GM23338 (cell line): ENCODE measurements around the gene FAM81A. TPM values are rescaled to one million over a fixed set of nuclear protein-coding genes. Genes with fewer than 3 reads are reported as not detected.

Experiments used
- CREB1 ChIP-seq: fragments of 250-450 bp; sonication (Bioruptor Pico); IDR thresholded peaks from 2 replicates; pipeline ENCODE4 v1.5.0; 2020; ENCODE audit warnings: low read depth, mild to moderate bottlenecking, moderate library complexity
- NANOG ChIP-seq: IDR thresholded peaks from 2 replicates; pipeline ENCODE4 v1.6.1; 2016; ENCODE audit warnings: antibody characterized with exemption, borderline replicate concordance
- STAT1 ChIP-seq: IDR thresholded peaks from one replicate; pipeline ENCODE4 v1.6.1; 2016; ENCODE audit warnings: antibody characterized with exemption; ENCODE audit not compliant: unreplicated experiment
- ZNF114 ChIP-seq: fragments of 250-450 bp; sonication (Bioruptor Pico); IDR thresholded peaks from 2 replicates; pipeline ENCODE4 v1.5.0; 2020; ENCODE audit warnings: mild to moderate bottlenecking, moderate library complexity
- ZNF462 ChIP-seq: fragments of 250-450 bp; sonication (Bioruptor Pico); IDR thresholded peaks from 2 replicates; pipeline ENCODE4 v1.5.0; 2020; ENCODE audit warnings: mild to moderate bottlenecking, moderate library complexity
- polyA plus RNA-seq: library from polyadenylated mRNA; unstranded; fragments of >200 nt; fragmentation: Nextera tagmentation; extraction: Ambion mirVana; gene quantifications from 2 replicates; pipeline ENCODE4 v1.2.1, GENCODE V29; 2016
- total RNA-seq: library from RNA; depleted of rRNA; stranded (reverse); fragments of >200 nt; shearing (Covaris generic); gene quantifications from 2 replicates; pipeline ENCODE4 v1.2.3, GENCODE V29; 2014
- TF ChIP-seq, protein P1 (sequence below): IDR thresholded peaks from 2 replicates; pipeline ENCODE4 v1.6.1; 2016; ENCODE audit warnings: antibody characterized with exemption
- TF ChIP-seq, protein P2 (sequence below): IDR thresholded peaks from one replicate; pipeline ENCODE4 v1.6.1; 2018; ENCODE audit warnings: antibody characterized with exemption; ENCODE audit not compliant: unreplicated experiment

The FAM81A gene
- total and polyA plus RNA-seq, 2 experiments from 2014 or later, result 0.73 to 4.1 TPM

DNA sequence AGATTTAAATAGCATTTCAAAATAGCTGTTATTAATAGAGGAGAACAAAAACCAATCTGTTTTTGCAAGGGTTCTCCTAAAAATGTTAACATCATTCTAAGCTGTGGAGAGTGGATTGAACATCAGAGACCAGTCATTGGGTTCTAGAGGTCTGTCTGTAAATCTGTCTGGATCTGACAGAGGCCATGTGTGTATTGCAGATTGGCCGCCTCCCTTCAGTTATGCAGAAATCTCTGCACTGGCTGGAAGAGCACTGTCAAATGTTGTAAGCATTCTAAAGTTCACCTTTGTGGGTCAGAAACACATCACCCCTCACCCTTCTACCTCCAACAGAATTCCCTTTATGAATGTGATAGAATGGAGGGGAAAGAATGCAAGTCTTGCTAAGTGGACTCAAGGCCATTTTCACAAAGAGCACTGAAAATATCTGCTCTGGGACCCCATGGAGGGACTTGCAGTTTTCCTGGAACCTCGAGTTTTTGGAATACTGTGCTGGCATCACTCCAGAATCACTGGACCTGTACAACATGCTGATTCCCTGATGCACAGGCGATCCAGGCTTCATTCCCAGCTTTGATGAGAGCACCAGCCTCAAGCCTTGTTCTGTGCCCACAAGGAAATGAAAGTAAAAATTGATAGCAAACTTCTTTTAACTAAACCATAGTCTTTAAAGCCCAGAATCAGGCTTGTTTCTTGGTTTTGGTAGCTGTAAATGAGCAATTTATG lies 8.4 kb downstream of the FAM81A start (continued):
- TF ChIP-seq ZNF462 (CRISPR knock-in tag) (no peak), CREB1 (CRISPR knock-in tag) (no peak), NANOG (no peak), STAT1 (no peak), ZNF114 (CRISPR knock-in tag) (no peak)
- TF ChIP-seq, protein P1, sequence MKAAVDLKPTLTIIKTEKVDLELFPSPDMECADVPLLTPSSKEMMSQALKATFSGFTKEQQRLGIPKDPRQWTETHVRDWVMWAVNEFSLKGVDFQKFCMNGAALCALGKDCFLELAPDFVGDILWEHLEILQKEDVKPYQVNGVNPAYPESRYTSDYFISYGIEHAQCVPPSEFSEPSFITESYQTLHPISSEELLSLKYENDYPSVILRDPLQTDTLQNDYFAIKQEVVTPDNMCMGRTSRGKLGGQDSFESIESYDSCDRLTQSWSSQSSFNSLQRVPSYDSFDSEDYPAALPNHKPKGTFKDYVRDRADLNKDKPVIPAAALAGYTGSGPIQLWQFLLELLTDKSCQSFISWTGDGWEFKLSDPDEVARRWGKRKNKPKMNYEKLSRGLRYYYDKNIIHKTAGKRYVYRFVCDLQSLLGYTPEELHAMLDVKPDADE, result no peak
- TF ChIP-seq, protein P2, sequence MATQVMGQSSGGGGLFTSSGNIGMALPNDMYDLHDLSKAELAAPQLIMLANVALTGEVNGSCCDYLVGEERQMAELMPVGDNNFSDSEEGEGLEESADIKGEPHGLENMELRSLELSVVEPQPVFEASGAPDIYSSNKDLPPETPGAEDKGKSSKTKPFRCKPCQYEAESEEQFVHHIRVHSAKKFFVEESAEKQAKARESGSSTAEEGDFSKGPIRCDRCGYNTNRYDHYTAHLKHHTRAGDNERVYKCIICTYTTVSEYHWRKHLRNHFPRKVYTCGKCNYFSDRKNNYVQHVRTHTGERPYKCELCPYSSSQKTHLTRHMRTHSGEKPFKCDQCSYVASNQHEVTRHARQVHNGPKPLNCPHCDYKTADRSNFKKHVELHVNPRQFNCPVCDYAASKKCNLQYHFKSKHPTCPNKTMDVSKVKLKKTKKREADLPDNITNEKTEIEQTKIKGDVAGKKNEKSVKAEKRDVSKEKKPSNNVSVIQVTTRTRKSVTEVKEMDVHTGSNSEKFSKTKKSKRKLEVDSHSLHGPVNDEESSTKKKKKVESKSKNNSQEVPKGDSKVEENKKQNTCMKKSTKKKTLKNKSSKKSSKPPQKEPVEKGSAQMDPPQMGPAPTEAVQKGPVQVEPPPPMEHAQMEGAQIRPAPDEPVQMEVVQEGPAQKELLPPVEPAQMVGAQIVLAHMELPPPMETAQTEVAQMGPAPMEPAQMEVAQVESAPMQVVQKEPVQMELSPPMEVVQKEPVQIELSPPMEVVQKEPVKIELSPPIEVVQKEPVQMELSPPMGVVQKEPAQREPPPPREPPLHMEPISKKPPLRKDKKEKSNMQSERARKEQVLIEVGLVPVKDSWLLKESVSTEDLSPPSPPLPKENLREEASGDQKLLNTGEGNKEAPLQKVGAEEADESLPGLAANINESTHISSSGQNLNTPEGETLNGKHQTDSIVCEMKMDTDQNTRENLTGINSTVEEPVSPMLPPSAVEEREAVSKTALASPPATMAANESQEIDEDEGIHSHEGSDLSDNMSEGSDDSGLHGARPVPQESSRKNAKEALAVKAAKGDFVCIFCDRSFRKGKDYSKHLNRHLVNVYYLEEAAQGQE, result no peak
